HepG2 (cell line): ENCODE measurements around the gene LSM3. TPM values are rescaled to one million over a fixed set of nuclear protein-coding genes. Genes with fewer than 3 reads are reported as not detected.

Experiments
- ARNT ChIP-seq: fragments of 450-650 bp; IDR thresholded peaks from 2 replicates; pipeline ENCODE4 v1.6.1; 2017
- E2F2 ChIP-seq: sonication (generic); formaldehyde crosslinking; IDR thresholded peaks from 2 replicates; pipeline ENCODE4 v1.4.0; 2020; ENCODE audit warnings: missing genetic modification reagents, borderline replicate concordance
- GPN1 ChIP-seq: sonication (generic); formaldehyde crosslinking; IDR thresholded peaks from 2 replicates; pipeline ENCODE4 v1.5.1; 2020; ENCODE audit warnings: missing genetic modification reagents, borderline replicate concordance
- HDAC1 ChIP-seq: sonication (generic); formaldehyde crosslinking; IDR thresholded peaks from 2 replicates; pipeline ENCODE4 v1.5.1; 2020; ENCODE audit warnings: mild to moderate bottlenecking, missing genetic modification reagents
- HIC2 ChIP-seq: sonication (generic); formaldehyde crosslinking; IDR thresholded peaks from 2 replicates; pipeline ENCODE4 v1.9.0; 2022; ENCODE audit warnings: low read depth, missing genetic modification reagents
- HNF4A ChIP-seq: sonication (generic); formaldehyde crosslinking; IDR thresholded peaks from 2 replicates; pipeline ENCODE4 v1.4.0; 2020; ENCODE audit warnings: missing genetic modification reagents
- HNF4G ChIP-seq, 2 experiments: sonication (generic) in 1 of 2; formaldehyde crosslinking in 1 of 2; IDR thresholded peaks; 2 replicates each; pipeline versions ENCODE4 v1.4.0 to v1.6.1; 2011 to 2020; ENCODE audit warnings: borderline replicate concordance in 2 of 2, low read depth in 2 of 2, mild to moderate bottlenecking in 2 of 2, low read length in 1 of 2, missing genetic modification reagents in 1 of 2, moderate library complexity in 1 of 2
- HNRNPL ChIP-seq: fragments of 200-400 bp; formaldehyde crosslinking; IDR thresholded peaks from 2 replicates; pipeline ENCODE4 v1.6.1; 2017; ENCODE audit warnings: mild to moderate bottlenecking, low read depth, low read length
- MTERF4 ChIP-seq: sonication (generic); formaldehyde crosslinking; IDR thresholded peaks from 2 replicates; pipeline ENCODE4 v1.8.0; 2023; ENCODE audit warnings: mild to moderate bottlenecking, missing genetic modification reagents
- PATZ1 ChIP-seq: sonication (generic); formaldehyde crosslinking; IDR thresholded peaks from 2 replicates; pipeline ENCODE4 v1.4.0; 2020; ENCODE audit warnings: missing genetic modification reagents
- RFX1 ChIP-seq: fragments of 450-650 bp; IDR thresholded peaks from 2 replicates; pipeline ENCODE4 v1.6.1; 2017
- SAP130 ChIP-seq: IDR thresholded peaks from 2 replicates; pipeline ENCODE4 v1.6.1; 2016; ENCODE audit warnings: low read depth
- ZNF234 ChIP-seq: sonication (generic); formaldehyde crosslinking; conservative IDR thresholded peaks from 2 replicates; pipeline ENCODE4 v1.5.1; 2020; ENCODE audit warnings: mild to moderate bottlenecking, missing genetic modification reagents
- ZNF274 ChIP-seq: sonication (generic); formaldehyde crosslinking; IDR thresholded peaks from 2 replicates; pipeline ENCODE4 v1.5.1; 2020; ENCODE audit warnings: mild to moderate bottlenecking, missing genetic modification reagents
- ZNF687 ChIP-seq: sonication (generic); formaldehyde crosslinking; IDR thresholded peaks from 2 replicates; pipeline ENCODE4 v1.5.1; 2020; ENCODE audit warnings: mild to moderate bottlenecking, missing genetic modification reagents, moderate library complexity
- ZNF784 ChIP-seq: sonication (generic); formaldehyde crosslinking; IDR thresholded peaks from 2 replicates; pipeline ENCODE4 v1.5.1; 2020; ENCODE audit warnings: missing genetic modification reagents, mild to moderate bottlenecking, borderline replicate concordance
- polyA plus RNA-seq, 8 experiments: library from polyadenylated mRNA; depleted of rRNA in 3 of 8; stranded (reverse) in 7 of 8; unstranded in 1 of 8; fragments of >200 nt; fragmentation: Illumina TruSeq in 4 of 8; extraction: Trizol in 4 of 8; gene quantifications; 2 replicates each; pipeline versions ENCODE4 v1.2.1 to v1.2.3, GENCODE V29; 2011 to 2016; ENCODE audit warnings: low read depth in 4 of 8, missing spikeins in 1 of 8, mixed read lengths in 1 of 8; ENCODE audit not compliant: insufficient read depth in 1 of 8
- total RNA-seq, 5 experiments: library from RNA; depleted of rRNA; stranded (reverse); fragments of >200 nt; fragmentation: Illumina TruSeq; extraction: Trizol; gene quantifications; 2 replicates each; pipeline ENCODE4 v1.2.3, GENCODE V29; 2016; ENCODE audit warnings: low read depth in 1 of 5

Gene LSM3
- total and polyA plus RNA-seq, 2 of the 13 experiments (the other 11 are each of a cell fraction or from before 2014, with no cell fraction given) = 5.1 to 19.4 TPM

- TF ChIP-seq MTERF4 (CRISPR knock-in tag) (no peak), HNRNPL (peak; percentile 89; the same call in 1 of the 2 replicates), ZNF784 (no peak), ARNT (no peak), ZNF687 (CRISPR knock-in tag) (peak; percentile 21; the same call in 1 of the 2 replicates), SAP130 (CRISPR knock-in tag) (peak; percentile 28; the same call in 1 of the 2 replicates), HIC2 (CRISPR knock-in tag) (peak; percentile 66; the same call in 1 of the 2 replicates), RFX1 (no peak), HNF4A (CRISPR knock-in tag) (peak; percentile 57), ZNF234 (CRISPR knock-in tag) (no peak), GPN1 (CRISPR knock-in tag) (no peak), HDAC1 (CRISPR knock-in tag) (no peak), ZNF274 (CRISPR knock-in tag) (no peak), PATZ1 (CRISPR knock-in tag) (peak; percentile 36; the same call in 1 of the 2 replicates), E2F2 (CRISPR knock-in tag) (no peak), HNF4G (IDR thresholded peaks at IDR 0.05; ENCODE audit: borderline replicate concordance, low read depth, low read length) (peak; percentile 53), HNF4G (CRISPR knock-in tag; IDR thresholded peaks at IDR 0.05; ENCODE audit: borderline replicate concordance, low read depth) (no peak)
- TF ChIP-seq, all 625 proteins: peak for 10
Measured at GRCh38 chr3:14133188-14133800, 45.3 kb upstream of the LSM3 start (continued).
